ACC112 (cell line): ENCODE data around the gene NPAS3.

Experiments
- H2AFZ ChIP-seq: fragments of 200-600 bp; sonication (generic); one replicate; pipeline ENCODE4 v1.6.0; 2017; ENCODE audit warnings: antibody characterized with exemption, low read length; ENCODE audit not compliant: unreplicated experiment
- H3K27ac ChIP-seq: fragments of 200-600 bp; sonication (generic); 2 replicates; pipeline ENCODE4 v1.5.1; 2014; ENCODE audit warnings: low read depth, mild to moderate bottlenecking, antibody characterized with exemption, low read length, moderate library complexity
- H3K27me3 ChIP-seq: fragments of 200-600 bp; sonication (generic); 2 replicates; pipeline ENCODE4 v1.6.1; 2014; ENCODE audit warnings: mild to moderate bottlenecking, antibody characterized with exemption, low read length, moderate library complexity, mixed read lengths; ENCODE audit not compliant: insufficient read depth
- H3K36me3 ChIP-seq: fragments of 200-600 bp; sonication (generic); 2 replicates; pipeline ENCODE4 v1.6.1; 2016; ENCODE audit warnings: mild to moderate bottlenecking, antibody characterized with exemption, low read length, moderate library complexity, mixed read lengths; ENCODE audit not compliant: insufficient read depth
- H3K4me1 ChIP-seq: fragments of 200-600 bp; sonication (generic); one replicate; pipeline ENCODE4 v1.6.1; 2016; ENCODE audit warnings: low read length, mixed read lengths; ENCODE audit not compliant: insufficient read depth, unreplicated experiment, control insufficient read depth
- H3K4me3 ChIP-seq: fragments of 200-600 bp; sonication (generic); 2 replicates; pipeline ENCODE4 v1.5.1; 2014; ENCODE audit warnings: mild to moderate bottlenecking, low read depth, low read length
- H3K79me2 ChIP-seq: fragments of 200-600 bp; sonication (generic); one replicate; pipeline ENCODE4 v1.6.0; 2016; ENCODE audit warnings: low read length; ENCODE audit not compliant: control insufficient read depth, unreplicated experiment, insufficient read depth

The NPAS3 gene

DNA sequence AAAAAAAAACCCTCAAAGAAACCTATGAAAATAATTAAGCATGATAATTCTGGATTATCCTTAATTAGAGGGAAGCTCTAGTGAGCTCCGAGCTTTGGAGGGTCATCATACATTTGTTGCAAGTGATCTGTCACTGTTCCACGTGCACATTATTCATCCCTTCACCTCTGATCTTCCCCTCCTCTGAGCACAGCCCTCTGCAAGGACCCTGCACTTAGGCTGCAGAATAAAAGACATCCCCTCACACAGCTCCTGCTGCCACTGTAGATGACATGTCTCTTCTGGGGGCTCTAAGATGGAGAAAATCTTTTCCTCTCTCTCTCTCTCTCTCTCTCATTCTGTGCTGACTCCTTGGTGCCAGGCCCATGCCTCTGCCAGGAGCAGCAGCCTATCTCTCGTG, 711.8 kb downstream of the NPAS3 start:
- no peaks in the 10 kb centered on the region for H3K27me3 ChIP-seq
- H3K27ac ChIP-seq, result no peak overlapping the region

GRCh38 chr14:33652566-33653307, 714.1 kb downstream of the NPAS3 start:
- H3K36me3 ChIP-seq, result no peaks in the 10 kb centered on the region
- H3K27me3 ChIP-seq, result no peaks in the 10 kb centered on the region
- no peak overlapping the region for H3K4me3 ChIP-seq
- no peak overlapping the region for H2AFZ ChIP-seq
- H3K27ac ChIP-seq, result no peak overlapping the region
- H3K4me1 ChIP-seq, result peaks cover 22% of the 10 kb centered on the region
- no peaks in the 10 kb centered on the region for H3K79me2 ChIP-seq

More for the DNA sequence above, 711.8 kb downstream of the NPAS3 start:
- Histone ChIP-seq H3K79me2 (no peaks in the 10 kb centered on the region), H3K4me1 (peaks cover 37% of the 10 kb centered on the region), H3K36me3 (no peaks in the 10 kb centered on the region), H2AFZ (no peak overlapping the region), H3K4me3 (no peak overlapping the region)

- H3K27me3 ChIP-seq, result no peaks in the 10 kb centered on the region
- no peaks in the 10 kb centered on the region for H3K36me3 ChIP-seq
- no peak overlapping the region for H3K4me3 ChIP-seq
- H2AFZ ChIP-seq, result no peak overlapping the region
- H3K79me2 ChIP-seq, result no peaks in the 10 kb centered on the region
- H3K27ac ChIP-seq, result no peak overlapping the region
- H3K4me1 ChIP-seq, result peaks cover 17% of the 10 kb centered on the region
Observed at GRCh38 chr14:33653308-33653695, 714.6 kb downstream of the NPAS3 start.

GRCh38 chr14:33655421-33655820, 716.7 kb downstream of the NPAS3 start:
- Histone ChIP-seq H2AFZ (peak overlapping the region; percentile 41), H3K4me1 (peaks cover 3% of the 10 kb centered on the region), H3K79me2 (no peaks in the 10 kb centered on the region), H3K4me3 (no peak overlapping the region), H3K27me3 (no peaks in the 10 kb centered on the region), H3K36me3 (no peaks in the 10 kb centered on the region), H3K27ac (no peak overlapping the region)

GRCh38 chr14:33657476-33657875, 718.8 kb downstream of the NPAS3 start:
- H3K36me3 ChIP-seq, result no peaks in the 10 kb centered on the region
- H3K27me3 ChIP-seq, result no peaks in the 10 kb centered on the region
- H3K4me3 ChIP-seq, result no peak overlapping the region
- H3K79me2 ChIP-seq, result no peaks in the 10 kb centered on the region
- H3K27ac ChIP-seq, result no peak overlapping the region
- H2AFZ ChIP-seq, result no peak overlapping the region
- peaks cover 3% of the 10 kb centered on the region for H3K4me1 ChIP-seq

GRCh38 chr14:33660248-33660647, 721.6 kb downstream of the NPAS3 start:
- H3K27me3 ChIP-seq, result no peaks in the 10 kb centered on the region
- no peak overlapping the region for H3K27ac ChIP-seq
- H3K36me3 ChIP-seq, result no peaks in the 10 kb centered on the region
- H3K4me1 ChIP-seq, result peaks cover 3% of the 10 kb centered on the region
- no peak overlapping the region for H3K4me3 ChIP-seq
- H2AFZ ChIP-seq, result no peak overlapping the region
- no peaks in the 10 kb centered on the region for H3K79me2 ChIP-seq

DNA sequence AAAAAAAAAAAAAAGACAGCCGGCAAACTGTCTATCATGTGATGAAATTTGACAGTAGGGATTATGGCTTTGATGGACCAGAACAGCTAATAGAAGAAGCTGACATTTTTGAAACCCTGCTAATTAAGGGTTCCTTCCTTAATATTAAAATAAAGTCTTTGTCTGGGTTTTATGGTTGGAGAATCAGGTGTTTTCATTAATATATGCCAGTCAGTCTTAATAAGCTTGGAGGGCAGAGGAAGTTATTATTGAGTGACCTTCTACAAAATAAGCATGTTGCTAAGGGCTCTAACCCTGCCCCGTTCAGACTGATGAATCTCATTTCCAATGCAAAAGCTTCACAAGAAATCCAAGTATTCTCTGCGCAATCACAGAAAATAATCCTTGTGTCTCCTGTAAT, 722.4 kb downstream of the NPAS3 start:
- Histone ChIP-seq H3K27ac (no peak overlapping the region), H3K36me3 (no peaks in the 10 kb centered on the region), H3K79me2 (no peaks in the 10 kb centered on the region), H3K27me3 (no peaks in the 10 kb centered on the region), H3K4me1 (peaks cover 3% of the 10 kb centered on the region), H3K4me3 (no peak overlapping the region), H2AFZ (no peak overlapping the region)

DNA sequence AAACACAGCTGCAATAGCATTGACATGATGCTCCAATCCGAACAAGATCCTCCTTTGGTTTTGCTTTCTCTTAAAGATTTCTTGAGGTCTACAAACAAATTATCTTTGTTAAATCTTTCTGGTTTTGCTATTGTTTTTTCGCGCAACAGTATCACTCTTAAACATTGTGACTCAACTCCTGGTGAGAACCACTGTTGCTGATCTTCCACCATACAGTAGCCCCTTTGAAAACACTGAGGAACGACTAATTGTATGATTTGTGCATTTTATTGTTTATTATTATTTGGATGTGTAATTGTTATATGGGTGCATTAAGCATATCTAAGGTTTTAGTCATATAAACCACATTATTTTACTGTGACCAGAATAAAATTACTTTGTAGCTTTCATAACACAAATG, 729.4 kb downstream of the NPAS3 start:
- Histone ChIP-seq H3K79me2 (no peaks in the 10 kb centered on the region), H3K4me3 (no peak overlapping the region), H3K4me1 (peaks cover 13% of the 10 kb centered on the region), H2AFZ (no peak overlapping the region), H3K27ac (no peak overlapping the region), H3K27me3 (no peaks in the 10 kb centered on the region), H3K36me3 (no peaks in the 10 kb centered on the region)

DNA sequence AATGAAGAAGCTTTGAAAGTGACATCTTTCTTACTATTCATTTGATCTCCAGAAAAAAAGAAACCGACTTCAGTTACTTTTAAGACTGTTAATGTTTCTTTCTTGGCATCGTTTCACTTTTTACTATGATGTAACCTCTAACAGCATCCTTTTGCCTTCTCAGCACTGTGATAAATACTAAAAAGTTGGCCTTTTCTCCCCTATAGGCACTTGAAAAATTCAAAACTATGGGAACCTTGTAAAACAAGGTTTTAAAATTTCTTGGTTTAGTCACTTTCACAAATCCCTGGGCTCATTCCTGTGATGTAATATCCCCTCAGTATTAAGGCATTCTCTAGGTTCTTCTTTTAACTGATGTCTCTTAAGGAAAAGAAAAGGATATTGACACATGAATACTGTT, 730.4 kb downstream of the NPAS3 start:
- H3K36me3 ChIP-seq, result no peaks in the 10 kb centered on the region
- H3K4me3 ChIP-seq, result no peak overlapping the region
- H2AFZ ChIP-seq, result peak overlapping the region; percentile 30
- 0 out of 2 replicates have a peak overlapping the region, but pooled peaks have one; percentile 10 for H3K27ac ChIP-seq
- H3K79me2 ChIP-seq, result no peaks in the 10 kb centered on the region
- peaks cover 13% of the 10 kb centered on the region for H3K4me1 ChIP-seq
- no peaks in the 10 kb centered on the region for H3K27me3 ChIP-seq

DNA sequence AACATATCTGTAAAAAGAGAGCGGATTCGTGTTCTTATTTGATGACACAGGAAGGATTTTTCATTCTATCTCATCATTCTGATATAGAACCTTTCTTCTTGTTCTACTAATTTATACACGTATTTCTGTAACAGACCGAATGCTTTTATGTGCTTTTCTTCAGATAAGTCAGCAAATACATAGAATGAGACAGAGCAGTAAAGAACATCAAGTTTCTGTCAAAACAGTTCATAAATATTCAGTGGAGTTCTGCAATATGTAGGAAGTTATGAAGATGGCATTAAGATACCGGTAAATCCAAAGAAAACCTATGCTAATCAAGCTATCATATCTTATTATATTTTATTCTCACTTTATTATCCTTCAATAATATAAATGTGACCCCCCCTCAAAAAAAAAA, 731.6 kb downstream of the NPAS3 start:
- Histone ChIP-seq H3K79me2 (no peaks in the 10 kb centered on the region), H3K4me1 (peaks cover 14% of the 10 kb centered on the region), H3K4me3 (no peak overlapping the region), H3K27me3 (no peaks in the 10 kb centered on the region), H2AFZ (no peak overlapping the region), H3K27ac (no peak overlapping the region), H3K36me3 (no peaks in the 10 kb centered on the region)

GRCh38 chr14:33671556-33671955, 732.9 kb downstream of the NPAS3 start:
- Histone ChIP-seq H2AFZ (no peak overlapping the region), H3K27ac (no peak overlapping the region), H3K36me3 (no peaks in the 10 kb centered on the region), H3K79me2 (no peaks in the 10 kb centered on the region), H3K4me3 (no peak overlapping the region), H3K4me1 (peaks cover 23% of the 10 kb centered on the region), H3K27me3 (no peaks in the 10 kb centered on the region)
